HepG2 (cell line): ENCODE results near the gene GNMT. TPM values are rescaled to one million over a fixed set of nuclear protein-coding genes. Genes with fewer than 3 reads are reported as not detected.

Source experiments
- ARID3A ChIP-seq: IDR thresholded peaks from 2 replicates; pipeline ENCODE4 v1.6.1; 2012; ENCODE audit warnings: low read depth, low read length, improper control_type of control experiment
- CHCHD3 ChIP-seq: sonication (generic); formaldehyde crosslinking; IDR thresholded peaks from 2 replicates; pipeline ENCODE4 v1.8.0; 2022; ENCODE audit warnings: mild to moderate bottlenecking, missing genetic modification reagents, moderate library complexity
- EZH2 ChIP-seq: conservative IDR thresholded peaks from 2 replicates; pipeline ENCODE4 v1.6.1; 2012; ENCODE audit warnings: mild to moderate bottlenecking, low read depth, low read length, moderate library complexity
- FOXO4 ChIP-seq: sonication (generic); formaldehyde crosslinking; conservative IDR thresholded peaks from 2 replicates; pipeline ENCODE4 v1.8.1; 2023; ENCODE audit warnings: missing genetic modification reagents
- GLMP ChIP-seq: sonication (generic); formaldehyde crosslinking; IDR thresholded peaks from 2 replicates; pipeline ENCODE4 v1.9.0; 2021; ENCODE audit warnings: missing genetic modification reagents, mild to moderate bottlenecking, borderline replicate concordance
- HNRNPK ChIP-seq: fragments of 200-400 bp; formaldehyde crosslinking; IDR thresholded peaks from 2 replicates; pipeline ENCODE4 v1.6.1; 2018; ENCODE audit warnings: low read length, low read depth, moderate library complexity, mild to moderate bottlenecking; ENCODE audit not compliant: poor library complexity, severe bottlenecking
- KAT7 ChIP-seq: IDR thresholded peaks from 2 replicates; pipeline ENCODE4 v1.6.1; 2018; ENCODE audit warnings: borderline replicate concordance, missing compliant biosample characterization
- KDM2A ChIP-seq: sonication (generic); formaldehyde crosslinking; IDR thresholded peaks from 2 replicates; pipeline ENCODE4 v1.4.0; 2020; ENCODE audit warnings: low read depth, missing genetic modification reagents, borderline replicate concordance
- NFKBIZ ChIP-seq: IDR thresholded peaks from 2 replicates; pipeline ENCODE4 v1.6.1; 2018; ENCODE audit warnings: missing genetic modification reagents, missing compliant biosample characterization
- PHB2 ChIP-seq: fragments of 450-650 bp; IDR thresholded peaks from 2 replicates; pipeline ENCODE4 v1.6.1; 2018; ENCODE audit not compliant: partially characterized antibody
- SNAI1 ChIP-seq: sonication (generic); formaldehyde crosslinking; IDR thresholded peaks from 2 replicates; pipeline ENCODE4 v1.5.0; 2020; ENCODE audit warnings: mild to moderate bottlenecking, missing genetic modification reagents, borderline replicate concordance
- THAP11 ChIP-seq: IDR thresholded peaks from 2 replicates; pipeline ENCODE4 v1.6.1; 2016; ENCODE audit warnings: missing biosample characterization, missing genetic modification reagents
- TSC22D2 ChIP-seq: sonication (generic); formaldehyde crosslinking; IDR thresholded peaks from 2 replicates; pipeline ENCODE4 v1.5.1; 2020; ENCODE audit warnings: missing genetic modification reagents, mild to moderate bottlenecking, borderline replicate concordance
- XBP1 ChIP-seq: sonication (generic); formaldehyde crosslinking; IDR thresholded peaks from 2 replicates; pipeline ENCODE4 v1.5.0; 2020; ENCODE audit warnings: missing genetic modification reagents
- ZBTB4 ChIP-seq: sonication (generic); formaldehyde crosslinking; IDR thresholded peaks from 2 replicates; pipeline ENCODE4 v1.4.0; 2020; ENCODE audit warnings: missing genetic modification reagents, mild to moderate bottlenecking, borderline replicate concordance
- ZNF569 ChIP-seq: sonication (generic); formaldehyde crosslinking; IDR thresholded peaks from 2 replicates; pipeline ENCODE4 v1.5.0; 2020; ENCODE audit warnings: mild to moderate bottlenecking, missing genetic modification reagents, moderate library complexity, borderline replicate concordance
- ZNF616 ChIP-seq: sonication (generic); formaldehyde crosslinking; IDR thresholded peaks from 2 replicates; pipeline ENCODE4 v1.5.0; 2020; ENCODE audit warnings: low read depth, mild to moderate bottlenecking, missing genetic modification reagents
- ZNF674 ChIP-seq: sonication (generic); formaldehyde crosslinking; IDR thresholded peaks from 2 replicates; pipeline ENCODE4 v1.5.0; 2020; ENCODE audit warnings: low read depth, mild to moderate bottlenecking, missing genetic modification reagents
- polyA plus RNA-seq, 8 experiments: library from polyadenylated mRNA; depleted of rRNA in 3 of 8; stranded (reverse) in 7 of 8; unstranded in 1 of 8; fragments of >200 nt; fragmentation: Illumina TruSeq in 4 of 8; extraction: Trizol in 4 of 8; gene quantifications; 2 replicates each; pipeline versions ENCODE4 v1.2.1 to v1.2.3, GENCODE V29; 2011 to 2016; ENCODE audit warnings: low read depth in 4 of 8, missing spikeins in 1 of 8, mixed read lengths in 1 of 8; ENCODE audit not compliant: insufficient read depth in 1 of 8
- total RNA-seq, 5 experiments: library from RNA; depleted of rRNA; stranded (reverse); fragments of >200 nt; fragmentation: Illumina TruSeq; extraction: Trizol; gene quantifications; 2 replicates each; pipeline ENCODE4 v1.2.3, GENCODE V29; 2016; ENCODE audit warnings: low read depth in 1 of 5
- TF ChIP-seq, protein P1 (sequence below): IDR thresholded peaks from 2 replicates; pipeline ENCODE4 v1.6.1; 2018; ENCODE audit warnings: missing genetic modification reagents, mild to moderate bottlenecking, missing compliant biosample characterization

The GNMT gene
- total and polyA plus RNA-seq, 2 of the 13 experiments (the other 11 are each of a cell fraction or from before 2014, with no cell fraction given) = 2.8 to 7.0 TPM

DNA sequence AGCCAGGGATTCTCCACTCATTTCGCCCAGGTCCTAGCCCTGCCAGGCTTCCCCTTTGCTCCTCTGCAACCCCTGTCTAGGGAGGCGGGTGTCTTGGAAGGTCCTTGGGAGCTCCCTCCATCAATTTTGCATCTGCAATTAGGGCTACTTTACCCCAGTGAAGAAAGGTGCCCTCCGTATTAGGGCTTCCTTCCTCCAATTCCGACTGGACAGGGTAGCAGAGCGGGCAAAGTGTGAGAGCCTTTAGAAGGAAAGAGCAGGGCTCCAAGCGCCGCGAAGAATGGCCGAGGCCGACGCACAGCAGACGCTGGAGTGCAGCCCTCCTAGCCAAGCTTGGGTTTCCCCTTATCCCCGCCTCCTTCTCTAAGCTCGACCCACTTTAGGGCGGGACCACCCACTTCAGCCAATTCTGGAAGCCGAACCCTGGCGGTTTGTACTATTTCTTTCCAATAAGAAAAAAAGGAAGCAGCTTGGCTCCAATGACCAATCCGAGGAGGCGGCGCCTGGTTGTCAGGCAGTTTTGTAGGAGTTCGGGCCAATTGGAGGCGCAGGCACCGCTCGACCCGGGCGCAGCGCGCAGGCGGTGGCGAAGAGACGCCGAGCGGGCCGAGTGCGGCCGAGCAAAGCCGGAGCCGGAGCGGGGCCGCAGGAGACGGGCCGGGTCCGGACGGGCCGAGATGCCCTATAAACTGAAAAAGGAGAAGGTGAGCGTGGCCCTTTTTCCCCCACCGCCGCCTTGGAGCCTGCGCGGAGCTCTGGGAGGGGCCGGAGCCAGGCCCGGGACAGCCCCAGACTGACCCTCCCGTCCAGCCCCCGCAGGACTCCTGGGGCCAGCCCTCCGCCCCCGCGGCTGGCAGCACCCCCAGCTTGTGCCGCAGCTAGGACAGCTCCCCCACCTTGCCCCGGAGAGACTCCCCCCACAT lies 23.7 kb downstream of the GNMT start, which contains the start of gene PPP2R5D (continued):
- TF ChIP-seq HNRNPK (peak; percentile 84), SNAI1 (CRISPR knock-in tag) (peak; percentile 84; the same call in 1 of the 2 replicates), ZNF616 (CRISPR knock-in tag) (peak; percentile 39; the same call in 1 of the 2 replicates), CHCHD3 (CRISPR knock-in tag) (no peak), NFKBIZ (CRISPR knock-in tag) (no peak), ARID3A (no peak), KDM2A (peak; percentile 47), TSC22D2 (CRISPR knock-in tag) (no peak), FOXO4 (CRISPR knock-in tag) (no peak), ZBTB4 (no peak), ZNF569 (no peak), THAP11 (peak; percentile 61; the same call in 1 of the 2 replicates), EZH2 (no peak), GLMP (CRISPR knock-in tag) (no peak), ZNF674 (CRISPR knock-in tag) (0 out of 2 replicates have a peak, but pooled peaks have one; percentile 66), XBP1 (CRISPR knock-in tag) (no peak), KAT7 (CRISPR knock-in tag) (no peak), PHB2 (no peak)
- TF ChIP-seq, protein P1, sequence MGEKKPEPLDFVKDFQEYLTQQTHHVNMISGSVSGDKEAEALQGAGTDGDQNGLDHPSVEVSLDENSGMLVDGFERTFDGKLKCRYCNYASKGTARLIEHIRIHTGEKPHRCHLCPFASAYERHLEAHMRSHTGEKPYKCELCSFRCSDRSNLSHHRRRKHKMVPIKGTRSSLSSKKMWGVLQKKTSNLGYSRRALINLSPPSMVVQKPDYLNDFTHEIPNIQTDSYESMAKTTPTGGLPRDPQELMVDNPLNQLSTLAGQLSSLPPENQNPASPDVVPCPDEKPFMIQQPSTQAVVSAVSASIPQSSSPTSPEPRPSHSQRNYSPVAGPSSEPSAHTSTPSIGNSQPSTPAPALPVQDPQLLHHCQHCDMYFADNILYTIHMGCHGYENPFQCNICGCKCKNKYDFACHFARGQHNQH (CRISPR knock-in tag) = peak; percentile 62; the same call in 1 of the 2 replicates
